K562 (cell line): ENCODE results near the gene SEMA3A. TPM values are rescaled to one million over a fixed set of nuclear protein-coding genes. Genes with fewer than 3 reads are reported as not detected.

ENCODE experiments used
- BCL6 ChIP-seq: fragments of 250-450 bp; sonication (Bioruptor Pico); IDR thresholded peaks from 2 replicates; pipeline ENCODE4 v1.4.0; 2020
- CAMTA2 ChIP-seq: fragments of 250-450 bp; sonication (Bioruptor Pico); conservative IDR thresholded peaks from 2 replicates; pipeline ENCODE4 v1.5.1; 2022
- FOXA3 ChIP-seq, 2 experiments: fragments of 450-650 bp in 1 of 2; sonication (generic) in 1 of 2; formaldehyde crosslinking; IDR thresholded peaks in 1 of 2; conservative IDR thresholded peaks in 1 of 2; 2 replicates each; pipeline versions ENCODE4 v1.4.0 to v1.8.0; 2020 to 2022; ENCODE audit warnings: mild to moderate bottlenecking in 2 of 2, missing genetic modification reagents in 1 of 2
- FOXM1 ChIP-seq, 2 experiments: fragments of 450-650 bp in 1 of 2; sonication (generic) in 1 of 2; formaldehyde crosslinking in 1 of 2; IDR thresholded peaks; 2 replicates each; pipeline versions ENCODE4 v1.6.1 to v1.9.0; 2017 to 2022; ENCODE audit warnings: low read depth in 2 of 2, mild to moderate bottlenecking in 2 of 2, missing genetic modification reagents in 1 of 2, moderate library complexity in 1 of 2
- KDM4B ChIP-seq, 2 experiments: fragments of 450-650 bp in 1 of 2; sonication (generic) in 1 of 2; IDR thresholded peaks; 2 replicates each; pipeline ENCODE4 v1.6.1; 2016 to 2017; ENCODE audit warnings: borderline replicate concordance in 2 of 2, antibody characterized with exemption in 1 of 2, low read depth in 1 of 2, mild to moderate bottlenecking in 1 of 2
- PHF21A ChIP-seq: fragments of 450-650 bp; IDR thresholded peaks from 2 replicates; pipeline ENCODE4 v1.6.1; 2017; ENCODE audit warnings: low read depth, borderline replicate concordance
- SRSF3 ChIP-seq: fragments of 200-400 bp; formaldehyde crosslinking; IDR thresholded peaks from 2 replicates; pipeline ENCODE4 v1.6.1; 2016; ENCODE audit warnings: mild to moderate bottlenecking, low read length, moderate library complexity; ENCODE audit not compliant: insufficient read depth
- TBL1XR1 ChIP-seq, 2 experiments: IDR thresholded peaks; 2 replicates each; pipeline ENCODE4 v1.6.1; 2012; ENCODE audit warnings: improper control_type of control experiment in 2 of 2, low read length in 2 of 2, mild to moderate bottlenecking in 1 of 2
- ZNF583 ChIP-seq: fragments of 250-450 bp; sonication (Bioruptor Pico); IDR thresholded peaks from 2 replicates; pipeline ENCODE4 v1.4.0; 2020
- ZNF695 ChIP-seq: fragments of 450-650 bp; formaldehyde crosslinking; IDR thresholded peaks from 2 replicates; pipeline ENCODE4 v1.4.0; 2020; ENCODE audit warnings: mild to moderate bottlenecking, moderate library complexity
- polyA plus RNA-seq, 8 experiments: library from polyadenylated mRNA; depleted of rRNA in 4 of 8; stranded (reverse) in 5 of 8; unstranded in 3 of 8; fragments of >200 nt; fragmentation: Nextera tagmentation in 2 of 8; fragmentation: Illumina TruSeq in 1 of 8; extraction: Ambion mirVana in 2 of 8; extraction: Trizol in 1 of 8; gene quantifications; 2 replicates each; pipeline versions ENCODE4 v1.2.1 to v1.2.3, GENCODE V29; 2011 to 2014; ENCODE audit warnings: inconsistent platforms in 1 of 8, missing spikeins in 1 of 8
- total RNA-seq, 7 experiments: library from RNA; depleted of rRNA in 6 of 7; stranded (reverse); fragments of >200 nt in 6 of 7; fragmentation: Illumina TruSeq in 2 of 7; extraction: Trizol in 2 of 7; gene quantifications; 2 replicates each; pipeline versions ENCODE4 v1.2.1 to v1.2.3, GENCODE V29; 2011 to 2021; ENCODE audit warnings: low replicate concordance in 1 of 7
- TF ChIP-seq, protein P1 (sequence below), 2 experiments: fragments of 450-650 bp; IDR thresholded peaks; 2 replicates each; pipeline ENCODE4 v1.6.1; 2018; ENCODE audit warnings: mild to moderate bottlenecking in 2 of 2, low read depth in 1 of 2; ENCODE audit not compliant: partially characterized antibody in 2 of 2
- TF ChIP-seq, protein P2 (sequence below), 3 experiments: fragments of 200-800 bp in 1 of 3; fragments of 250-450 bp in 1 of 3; fragments of 450-650 bp in 1 of 3; sonication (Bioruptor Pico) in 1 of 3; sonication (Bioruptor generic) in 1 of 3; formaldehyde crosslinking in 1 of 3; IDR thresholded peaks; 2 replicates each; pipeline versions ENCODE4 v1.6.1 to v1.8.0; 2016 to 2022; ENCODE audit warnings: mild to moderate bottlenecking in 2 of 3, missing genetic modification characterization in 2 of 3, missing compliant biosample characterization in 1 of 3, moderate library complexity in 1 of 3
- TF ChIP-seq, protein P3 (sequence below): fragments of 450-650 bp; IDR thresholded peaks from 2 replicates; pipeline ENCODE4 v1.6.1; 2017; ENCODE audit warnings: mild to moderate bottlenecking, moderate library complexity
- TF ChIP-seq, protein P4 (sequence below), 2 experiments: fragments of 450-650 bp; IDR thresholded peaks; 2 replicates each; pipeline ENCODE4 v1.6.1; 2016
- TF ChIP-seq, protein P5 (sequence below): sonication (generic); formaldehyde crosslinking; IDR thresholded peaks from 2 replicates; pipeline ENCODE4 v1.8.0; 2022; ENCODE audit warnings: mild to moderate bottlenecking, low read depth, missing genetic modification reagents

SEMA3A gene
- total and polyA plus RNA-seq, 9 of the 15 experiments (the other 6 are each of a cell fraction or from before 2014, with no cell fraction given), result 0.36 to 3.0 (median 1.1) TPM

DNA sequence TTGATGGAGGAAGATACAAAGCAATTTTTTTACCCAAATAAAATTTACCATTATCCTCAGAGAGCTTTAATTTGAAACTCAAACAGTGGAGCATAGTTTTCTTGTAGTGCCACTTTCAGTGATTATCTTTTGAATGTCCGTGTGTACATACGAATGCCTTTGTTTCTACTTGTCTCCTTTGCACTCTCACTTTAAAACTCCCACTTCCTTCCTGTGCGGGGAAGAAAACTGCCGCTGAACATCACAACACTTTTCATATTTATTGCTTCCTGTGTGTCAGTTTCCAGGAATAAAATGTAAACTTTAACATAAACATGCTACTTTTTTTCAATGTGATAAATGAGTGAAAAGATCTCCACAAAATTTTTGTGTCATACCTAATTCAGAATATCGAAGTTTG is 102.4 kb downstream of the SEMA3A start (continued):
- TF ChIP-seq, protein P1, sequence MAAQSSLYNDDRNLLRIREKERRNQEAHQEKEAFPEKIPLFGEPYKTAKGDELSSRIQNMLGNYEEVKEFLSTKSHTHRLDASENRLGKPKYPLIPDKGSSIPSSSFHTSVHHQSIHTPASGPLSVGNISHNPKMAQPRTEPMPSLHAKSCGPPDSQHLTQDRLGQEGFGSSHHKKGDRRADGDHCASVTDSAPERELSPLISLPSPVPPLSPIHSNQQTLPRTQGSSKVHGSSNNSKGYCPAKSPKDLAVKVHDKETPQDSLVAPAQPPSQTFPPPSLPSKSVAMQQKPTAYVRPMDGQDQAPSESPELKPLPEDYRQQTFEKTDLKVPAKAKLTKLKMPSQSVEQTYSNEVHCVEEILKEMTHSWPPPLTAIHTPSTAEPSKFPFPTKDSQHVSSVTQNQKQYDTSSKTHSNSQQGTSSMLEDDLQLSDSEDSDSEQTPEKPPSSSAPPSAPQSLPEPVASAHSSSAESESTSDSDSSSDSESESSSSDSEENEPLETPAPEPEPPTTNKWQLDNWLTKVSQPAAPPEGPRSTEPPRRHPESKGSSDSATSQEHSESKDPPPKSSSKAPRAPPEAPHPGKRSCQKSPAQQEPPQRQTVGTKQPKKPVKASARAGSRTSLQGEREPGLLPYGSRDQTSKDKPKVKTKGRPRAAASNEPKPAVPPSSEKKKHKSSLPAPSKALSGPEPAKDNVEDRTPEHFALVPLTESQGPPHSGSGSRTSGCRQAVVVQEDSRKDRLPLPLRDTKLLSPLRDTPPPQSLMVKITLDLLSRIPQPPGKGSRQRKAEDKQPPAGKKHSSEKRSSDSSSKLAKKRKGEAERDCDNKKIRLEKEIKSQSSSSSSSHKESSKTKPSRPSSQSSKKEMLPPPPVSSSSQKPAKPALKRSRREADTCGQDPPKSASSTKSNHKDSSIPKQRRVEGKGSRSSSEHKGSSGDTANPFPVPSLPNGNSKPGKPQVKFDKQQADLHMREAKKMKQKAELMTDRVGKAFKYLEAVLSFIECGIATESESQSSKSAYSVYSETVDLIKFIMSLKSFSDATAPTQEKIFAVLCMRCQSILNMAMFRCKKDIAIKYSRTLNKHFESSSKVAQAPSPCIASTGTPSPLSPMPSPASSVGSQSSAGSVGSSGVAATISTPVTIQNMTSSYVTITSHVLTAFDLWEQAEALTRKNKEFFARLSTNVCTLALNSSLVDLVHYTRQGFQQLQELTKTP (IDR thresholded peaks at IDR 0.05; ENCODE audit: low read depth in 1 of 2, partially characterized antibody in 2 of 2), result no peak
- TF ChIP-seq, protein P2, sequence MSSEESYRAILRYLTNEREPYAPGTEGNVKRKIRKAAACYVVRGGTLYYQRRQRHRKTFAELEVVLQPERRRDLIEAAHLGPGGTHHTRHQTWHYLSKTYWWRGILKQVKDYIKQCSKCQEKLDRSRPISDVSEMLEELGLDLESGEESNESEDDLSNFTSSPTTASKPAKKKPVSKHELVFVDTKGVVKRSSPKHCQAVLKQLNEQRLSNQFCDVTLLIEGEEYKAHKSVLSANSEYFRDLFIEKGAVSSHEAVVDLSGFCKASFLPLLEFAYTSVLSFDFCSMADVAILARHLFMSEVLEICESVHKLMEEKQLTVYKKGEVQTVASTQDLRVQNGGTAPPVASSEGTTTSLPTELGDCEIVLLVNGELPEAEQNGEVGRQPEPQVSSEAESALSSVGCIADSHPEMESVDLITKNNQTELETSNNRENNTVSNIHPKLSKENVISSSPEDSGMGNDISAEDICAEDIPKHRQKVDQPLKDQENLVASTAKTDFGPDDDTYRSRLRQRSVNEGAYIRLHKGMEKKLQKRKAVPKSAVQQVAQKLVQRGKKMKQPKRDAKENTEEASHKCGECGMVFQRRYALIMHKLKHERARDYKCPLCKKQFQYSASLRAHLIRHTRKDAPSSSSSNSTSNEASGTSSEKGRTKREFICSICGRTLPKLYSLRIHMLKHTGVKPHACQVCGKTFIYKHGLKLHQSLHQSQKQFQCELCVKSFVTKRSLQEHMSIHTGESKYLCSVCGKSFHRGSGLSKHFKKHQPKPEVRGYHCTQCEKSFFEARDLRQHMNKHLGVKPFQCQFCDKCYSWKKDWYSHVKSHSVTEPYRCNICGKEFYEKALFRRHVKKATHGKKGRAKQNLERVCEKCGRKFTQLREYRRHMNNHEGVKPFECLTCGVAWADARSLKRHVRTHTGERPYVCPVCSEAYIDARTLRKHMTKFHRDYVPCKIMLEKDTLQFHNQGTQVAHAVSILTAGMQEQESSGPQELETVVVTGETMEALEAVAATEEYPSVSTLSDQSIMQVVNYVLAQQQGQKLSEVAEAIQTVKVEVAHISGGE (CRISPR knock-in tag; IDR thresholded peaks at IDR 0.05), result 0 out of 6 replicates have a peak, but pooled peaks of 1 of the 3 experiments have one; percentile 45
- TF ChIP-seq FOXA3 (CRISPR knock-in tag; conservative IDR thresholded peaks at IDR 0.05 in 1 of 2, IDR thresholded peaks at IDR 0.05 in 1 of 2) (peak in 1 of 2 experiments; percentile 30; a peak in 1 of 4 replicates), FOXM1 (IDR thresholded peaks at IDR 0.05; ENCODE audit: low read depth) (0 out of 2 replicates have a peak, but pooled peaks have one; percentile 33), FOXM1 (CRISPR knock-in tag; IDR thresholded peaks at IDR 0.05; ENCODE audit: low read depth) (no peak), CAMTA2 (CRISPR knock-in tag) (no peak), KDM4B (IDR thresholded peaks at IDR 0.05; ENCODE audit: borderline replicate concordance in 2 of 2, low read depth in 1 of 2) (no peak), SRSF3 (no peak), TBL1XR1 (IDR thresholded peaks at IDR 0.05; ENCODE audit: low read length in 2 of 2) (no peak), BCL6 (CRISPR knock-in tag) (no peak), PHF21A (no peak), ZNF583 (CRISPR knock-in tag) (no peak), ZNF695 (CRISPR knock-in tag) (no peak)
- TF ChIP-seq, protein P3, sequence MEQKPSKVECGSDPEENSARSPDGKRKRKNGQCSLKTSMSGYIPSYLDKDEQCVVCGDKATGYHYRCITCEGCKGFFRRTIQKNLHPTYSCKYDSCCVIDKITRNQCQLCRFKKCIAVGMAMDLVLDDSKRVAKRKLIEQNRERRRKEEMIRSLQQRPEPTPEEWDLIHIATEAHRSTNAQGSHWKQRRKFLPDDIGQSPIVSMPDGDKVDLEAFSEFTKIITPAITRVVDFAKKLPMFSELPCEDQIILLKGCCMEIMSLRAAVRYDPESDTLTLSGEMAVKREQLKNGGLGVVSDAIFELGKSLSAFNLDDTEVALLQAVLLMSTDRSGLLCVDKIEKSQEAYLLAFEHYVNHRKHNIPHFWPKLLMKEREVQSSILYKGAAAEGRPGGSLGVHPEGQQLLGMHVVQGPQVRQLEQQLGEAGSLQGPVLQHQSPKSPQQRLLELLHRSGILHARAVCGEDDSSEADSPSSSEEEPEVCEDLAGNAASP, result no peak
- TF ChIP-seq, protein P4, sequence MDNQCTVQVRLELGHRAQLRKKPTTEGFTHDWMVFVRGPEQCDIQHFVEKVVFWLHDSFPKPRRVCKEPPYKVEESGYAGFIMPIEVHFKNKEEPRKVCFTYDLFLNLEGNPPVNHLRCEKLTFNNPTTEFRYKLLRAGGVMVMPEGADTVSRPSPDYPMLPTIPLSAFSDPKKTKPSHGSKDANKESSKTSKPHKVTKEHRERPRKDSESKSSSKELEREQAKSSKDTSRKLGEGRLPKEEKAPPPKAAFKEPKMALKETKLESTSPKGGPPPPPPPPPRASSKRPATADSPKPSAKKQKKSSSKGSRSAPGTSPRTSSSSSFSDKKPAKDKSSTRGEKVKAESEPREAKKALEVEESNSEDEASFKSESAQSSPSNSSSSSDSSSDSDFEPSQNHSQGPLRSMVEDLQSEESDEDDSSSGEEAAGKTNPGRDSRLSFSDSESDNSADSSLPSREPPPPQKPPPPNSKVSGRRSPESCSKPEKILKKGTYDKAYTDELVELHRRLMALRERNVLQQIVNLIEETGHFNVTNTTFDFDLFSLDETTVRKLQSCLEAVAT (IDR thresholded peaks at IDR 0.05), result no peak
- TF ChIP-seq, protein P5, sequence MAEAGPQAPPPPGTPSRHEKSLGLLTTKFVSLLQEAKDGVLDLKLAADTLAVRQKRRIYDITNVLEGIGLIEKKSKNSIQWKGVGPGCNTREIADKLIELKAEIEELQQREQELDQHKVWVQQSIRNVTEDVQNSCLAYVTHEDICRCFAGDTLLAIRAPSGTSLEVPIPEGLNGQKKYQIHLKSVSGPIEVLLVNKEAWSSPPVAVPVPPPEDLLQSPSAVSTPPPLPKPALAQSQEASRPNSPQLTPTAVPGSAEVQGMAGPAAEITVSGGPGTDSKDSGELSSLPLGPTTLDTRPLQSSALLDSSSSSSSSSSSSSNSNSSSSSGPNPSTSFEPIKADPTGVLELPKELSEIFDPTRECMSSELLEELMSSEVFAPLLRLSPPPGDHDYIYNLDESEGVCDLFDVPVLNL (CRISPR knock-in tag), result no peak
